Neuronal stem cell (in vitro differentiated cells): Measurements from ENCODE around the gene ABCA13.

Source experiments
- DNase-seq: peaks from one replicate; pipeline ENCODE4 v3.0.0-alpha.2; 2013; ENCODE audit warnings: low spot score
- H2AFZ ChIP-seq: one replicate; pipeline ENCODE4 v1.6.1; 2013; ENCODE audit warnings: mild to moderate bottlenecking, low read length, inconsistent platforms
- H2AK5ac ChIP-seq: 2 replicates; pipeline ENCODE4 v1.6.1; 2013; ENCODE audit warnings: low read depth, mild to moderate bottlenecking, inconsistent platforms, low read length, moderate library complexity, mixed read lengths
- H2BK120ac ChIP-seq: 2 replicates; pipeline ENCODE4 v1.6.1; 2013; ENCODE audit warnings: low read depth, mild to moderate bottlenecking, inconsistent platforms, low read length, moderate library complexity, mixed read lengths
- H2BK12ac ChIP-seq: one replicate; pipeline ENCODE4 v1.6.1; 2013; ENCODE audit warnings: low read length, inconsistent platforms
- H2BK15ac ChIP-seq: 2 replicates; pipeline ENCODE4 v1.6.1; 2013; ENCODE audit warnings: mild to moderate bottlenecking, low read length, inconsistent platforms, mixed read lengths
- H2BK5ac ChIP-seq: one replicate; pipeline ENCODE4 v1.6.1; 2013; ENCODE audit warnings: inconsistent platforms, mild to moderate bottlenecking, low read length, moderate library complexity
- H3K14ac ChIP-seq: one replicate; pipeline ENCODE4 v1.6.1; 2013; ENCODE audit warnings: low read length, inconsistent platforms
- H3K18ac ChIP-seq: 2 replicates; pipeline ENCODE4 v1.6.1; 2013; ENCODE audit warnings: low read length, inconsistent platforms
- H3K23ac ChIP-seq: 2 replicates; pipeline ENCODE4 v1.6.1; 2013; ENCODE audit warnings: low read depth, mild to moderate bottlenecking, mixed read lengths, low read length, inconsistent platforms; ENCODE audit not compliant: poor library complexity
- H3K27ac ChIP-seq: replicated peaks from 3 replicates; pipeline ENCODE4 v1.5.1; 2013; ENCODE audit warnings: low read length, inconsistent platforms
- H3K27me3 ChIP-seq, 3 experiments: 2 replicates each; pipeline ENCODE4 v1.6.1; 2013; ENCODE audit warnings: low read length in 3 of 3, mild to moderate bottlenecking in 2 of 3, inconsistent platforms in 1 of 3, low read depth in 1 of 3, mixed read lengths in 1 of 3, moderate library complexity in 1 of 3; ENCODE audit not compliant: control insufficient read depth in 3 of 3, insufficient read depth in 3 of 3
- H3K36me3 ChIP-seq, 2 donors: replicated peaks in 1 of 2; 2 replicates each; pipeline ENCODE4 v1.6.1; 2013; ENCODE audit warnings: low read length in 2 of 2; ENCODE audit not compliant: control insufficient read depth in 2 of 2, insufficient read depth in 2 of 2
- H3K4ac ChIP-seq: 2 replicates; pipeline ENCODE4 v1.6.1; 2013; ENCODE audit warnings: inconsistent platforms, mild to moderate bottlenecking, low read length, moderate library complexity
- H3K4me1 ChIP-seq, 2 donors: 1 replicate in 1 of 2; 2 replicates in 1 of 2; pipeline ENCODE4 v1.6.1; 2013; ENCODE audit warnings: low read length in 2 of 2, low read depth in 1 of 2; ENCODE audit not compliant: control insufficient read depth in 2 of 2, insufficient read depth in 1 of 2
- H3K4me2 ChIP-seq: one replicate; pipeline ENCODE4 v1.6.1; 2013; ENCODE audit warnings: mild to moderate bottlenecking, low read length, inconsistent platforms; ENCODE audit not compliant: insufficient read depth, poor library complexity, severe bottlenecking
- H3K4me3 ChIP-seq, 2 donors: 2 replicates each; pipeline ENCODE4 v1.5.1; 2013; ENCODE audit warnings: low read length in 2 of 2, mild to moderate bottlenecking in 2 of 2, inconsistent platforms in 1 of 2, moderate library complexity in 1 of 2
- H3K79me1 ChIP-seq: one replicate; pipeline ENCODE4 v1.6.1; 2013; ENCODE audit warnings: low read depth, mild to moderate bottlenecking, inconsistent platforms, low read length, moderate library complexity
- H3K9ac ChIP-seq: one replicate; pipeline ENCODE4 v1.6.1; 2013; ENCODE audit warnings: mild to moderate bottlenecking, low read depth, low read length, inconsistent platforms; ENCODE audit not compliant: poor library complexity
- H3K9me3 ChIP-seq, 2 donors: replicated peaks in 1 of 2; 2 replicates each; pipeline versions ENCODE3 to v1.6.1; 2013; ENCODE audit warnings: low read length in 2 of 2, mild to moderate bottlenecking in 2 of 2, inconsistent platforms in 1 of 2, low read depth in 1 of 2, mixed read lengths in 1 of 2, moderate library complexity in 1 of 2; ENCODE audit not compliant: control insufficient read depth in 2 of 2, insufficient read depth in 1 of 2
- H4K8ac ChIP-seq: one replicate; pipeline ENCODE4 v1.6.1; 2013; ENCODE audit warnings: low read depth, mild to moderate bottlenecking, inconsistent platforms, low read length, moderate library complexity
- H4K91ac ChIP-seq: one replicate; pipeline ENCODE4 v1.6.1; 2013; ENCODE audit warnings: low read length, low read depth, mild to moderate bottlenecking, inconsistent platforms; ENCODE audit not compliant: poor library complexity
- WGBS, 2 donors: extraction: QIAGEN DNeasy Blood & Tissue Kit; methylation state at CpG; one replicate each; pipeline ENCODE4 v1.1.7; 2013; ENCODE audit warnings: missing lambda C conversion rate in 2 of 2, mixed read lengths in 1 of 2; ENCODE audit not compliant: insufficient read length in 2 of 2, insufficient replicate concordance in 1 of 2; ENCODE audit errors: extremely low coverage in 2 of 2; 5-methylcytosine and 5-hydroxymethylcytosine counted together

ABCA13 gene

DNA sequence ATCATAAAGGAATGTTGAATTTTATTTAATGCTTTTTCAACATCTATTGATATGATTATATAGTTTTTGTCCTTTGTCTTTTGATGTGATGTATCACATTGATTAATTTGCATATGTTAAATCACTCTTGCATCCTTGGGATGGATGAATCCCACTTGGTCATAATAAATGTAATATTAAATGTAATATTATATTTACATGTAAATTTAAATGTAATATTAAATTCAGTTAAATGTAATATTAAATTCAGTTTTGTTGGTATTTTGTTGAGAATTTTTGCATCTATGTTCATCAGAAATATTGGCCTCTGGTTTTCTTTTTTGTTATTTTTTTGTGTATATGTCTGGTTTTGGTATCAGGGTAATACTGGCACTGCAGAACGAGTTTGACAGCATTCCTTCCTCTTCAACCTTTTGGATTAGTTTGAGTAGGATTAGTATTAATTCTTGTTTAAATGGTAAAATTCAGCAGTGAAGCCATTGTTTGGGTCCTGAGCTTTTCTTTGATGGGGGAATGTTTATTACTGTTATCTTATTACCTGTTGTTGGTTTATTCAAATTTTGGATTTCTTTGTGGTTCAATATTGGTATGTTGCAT lies 37.8 kb downstream of the ABCA13 start:
- Histone ChIP-seq H2AFZ (no peak overlapping the region), H3K4ac (no peak overlapping the region), H3K14ac (no peak overlapping the region), H3K4me2 (no peak overlapping the region), H3K23ac (no peak overlapping the region), H3K36me3 (no peaks in the 10 kb centered on the region), H4K91ac (no peak overlapping the region), H3K79me1 (no peaks in the 10 kb centered on the region), H3K9ac (no peak overlapping the region), H3K18ac (no peak overlapping the region), H3K27me3 (no peaks in the 10 kb centered on the region), H2AK5ac (no peak overlapping the region), H4K8ac (no peak overlapping the region), H2BK15ac (no peak overlapping the region), H2BK120ac (no peak overlapping the region), H3K27ac (no peak overlapping the region), H3K9me3 (peaks cover 0 to 3% of the 10 kb centered on the region in 2 donors), H3K4me3 (no peak overlapping the region), H3K4me1 (no peaks in the 10 kb centered on the region), H2BK5ac (no peak overlapping the region), H2BK12ac (no peak overlapping the region)
- no CpG with 5 or more reads among the region's 1 CpG for WGBS, 2 donors
- no peak for DNase-seq

DNA sequence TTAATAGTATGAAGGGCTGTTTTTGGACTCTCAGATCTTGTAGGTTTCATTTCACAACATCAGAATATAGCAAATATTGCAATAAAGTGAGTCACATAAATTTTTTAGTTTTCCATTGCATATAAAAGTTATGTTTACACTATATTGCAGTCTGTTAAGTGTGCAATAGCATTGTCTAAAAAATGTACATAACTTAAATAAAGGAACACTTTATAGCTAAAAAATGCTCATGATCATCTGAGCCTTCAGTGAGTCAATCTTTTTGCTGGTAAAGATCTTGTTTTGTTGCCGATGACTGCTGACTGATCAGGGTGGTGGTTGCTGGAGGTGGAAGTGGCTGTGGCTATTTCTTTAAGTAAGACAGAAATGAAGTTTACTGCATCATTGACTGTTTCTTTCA lies 42.0 kb downstream of the ABCA13 start:
- H3K9me3 ChIP-seq: peaks cover 3% of the 10 kb centered on the region in 2 donors
- H3K23ac ChIP-seq: no peak overlapping the region
- H3K79me1 ChIP-seq: no peaks in the 10 kb centered on the region
- no peak overlapping the region for H2AFZ ChIP-seq
- no peak overlapping the region for H2BK12ac ChIP-seq
- H2BK15ac ChIP-seq: no peak overlapping the region
- no peak overlapping the region for H3K14ac ChIP-seq
- H3K18ac ChIP-seq: no peak overlapping the region
- no peak overlapping the region for H4K91ac ChIP-seq
- H2BK120ac ChIP-seq: no peak overlapping the region
- H3K9ac ChIP-seq: no peak overlapping the region
- no peak overlapping the region for H3K4me3 ChIP-seq
- no CpG with 5 or more reads among the region's 1 CpG for WGBS, 2 donors
- no peak overlapping the region for H3K4ac ChIP-seq
- no peak overlapping the region for H2BK5ac ChIP-seq
- H3K36me3 ChIP-seq: no peaks in the 10 kb centered on the region
- DNase-seq: no peak
- H3K27ac ChIP-seq: no peak overlapping the region
- H3K27me3 ChIP-seq: no peaks in the 10 kb centered on the region
- no peak overlapping the region for H3K4me2 ChIP-seq
- H3K4me1 ChIP-seq: no peaks in the 10 kb centered on the region
- no peak overlapping the region for H4K8ac ChIP-seq
- no peak overlapping the region for H2AK5ac ChIP-seq

DNA sequence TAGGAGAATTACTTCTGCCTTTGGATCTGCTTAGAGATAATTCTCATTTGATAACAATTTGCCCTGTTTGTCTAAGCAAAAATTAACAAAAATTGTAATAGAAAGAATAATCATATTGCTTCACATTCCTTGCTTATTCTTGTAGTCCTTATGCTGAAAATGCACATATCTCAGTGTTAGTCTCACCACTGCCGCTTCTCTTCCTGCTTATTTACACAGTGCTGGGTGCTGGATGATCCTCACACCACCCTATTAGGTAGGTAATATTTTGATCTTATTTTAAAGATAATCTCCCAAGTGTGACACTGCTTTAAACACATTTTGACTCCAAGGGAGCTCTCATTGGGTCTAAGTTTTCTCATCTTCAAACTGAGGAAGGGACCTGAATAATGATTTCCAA lies 46.0 kb downstream of the ABCA13 start:
- no peak overlapping the region for H3K14ac ChIP-seq
- no peak overlapping the region for H3K23ac ChIP-seq
- WGBS, 2 donors: no CpG with 5 or more reads among the region's 1 CpG

DNA sequence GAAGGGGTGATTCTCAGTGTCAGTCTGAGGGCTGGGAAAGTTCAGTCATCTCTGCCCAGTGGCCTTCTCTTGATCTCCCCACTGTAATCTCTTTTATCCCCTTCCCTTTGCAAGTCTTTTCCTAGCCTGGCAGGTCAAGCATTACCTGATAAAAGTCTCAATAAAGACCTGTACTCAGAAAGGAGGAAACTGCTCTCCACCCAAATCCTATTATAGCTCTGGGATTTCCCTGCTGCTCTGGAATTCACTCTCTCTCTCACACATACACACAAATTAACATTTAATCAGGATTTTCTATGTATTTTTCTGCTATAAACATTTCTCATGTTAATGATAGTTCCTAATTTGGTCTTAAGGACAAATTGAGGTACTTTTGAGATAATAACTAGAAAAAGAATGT lies 46.5 kb downstream of the ABCA13 start:
- H3K4me2 ChIP-seq: no peak overlapping the region
- no peak overlapping the region for H2AK5ac ChIP-seq
- no peak overlapping the region for H2BK120ac ChIP-seq
- H3K79me1 ChIP-seq: no peaks in the 10 kb centered on the region
- H3K4ac ChIP-seq: no peak overlapping the region
- H2AFZ ChIP-seq: no peak overlapping the region
- no peak overlapping the region for H3K4me3 ChIP-seq
- H3K23ac ChIP-seq: no peak overlapping the region
- no peak overlapping the region for H3K14ac ChIP-seq
- no peak overlapping the region for H3K9ac ChIP-seq
- H2BK5ac ChIP-seq: no peak overlapping the region
- no peaks in the 10 kb centered on the region for H3K4me1 ChIP-seq
- no peak overlapping the region for H4K91ac ChIP-seq
- H3K27me3 ChIP-seq: no peaks in the 10 kb centered on the region
- H3K36me3 ChIP-seq: no peaks in the 10 kb centered on the region
- H3K27ac ChIP-seq: no peak overlapping the region
- H3K18ac ChIP-seq: no peak overlapping the region
- no peak overlapping the region for H2BK15ac ChIP-seq
- H3K9me3 ChIP-seq: peaks cover 0 to 3% of the 10 kb centered on the region in 2 donors
- no peak for DNase-seq
- H2BK12ac ChIP-seq: no peak overlapping the region
- no peak overlapping the region for H4K8ac ChIP-seq

More for the DNA sequence above, 46.0 kb downstream of the ABCA13 start:
- Histone ChIP-seq H3K4me2 (no peak overlapping the region), H3K18ac (no peak overlapping the region), H3K79me1 (no peaks in the 10 kb centered on the region), H4K8ac (no peak overlapping the region), H3K27ac (no peak overlapping the region), H4K91ac (no peak overlapping the region), H2BK12ac (no peak overlapping the region), H2AFZ (no peak overlapping the region), H3K9ac (no peak overlapping the region), H2BK120ac (no peak overlapping the region), H3K4me1 (no peaks in the 10 kb centered on the region), H3K27me3 (no peaks in the 10 kb centered on the region), H2BK15ac (no peak overlapping the region), H2BK5ac (no peak overlapping the region), H3K4ac (no peak overlapping the region), H3K9me3 (peaks cover 0 to 3% of the 10 kb centered on the region in 2 donors), H3K36me3 (no peaks in the 10 kb centered on the region), H2AK5ac (no peak overlapping the region), H3K4me3 (no peak overlapping the region)
- no peak for DNase-seq
